Peyer's patch (tissue), 4 donors: ENCODE measurements around the gene BNIP5.

Experiments used
- POLR2A ChIP-seq, 2 donors: fragments of 450-650 bp; IDR thresholded peaks; one replicate each; pipeline ENCODE4 v1.5.1; 2017; ENCODE audit warnings: antibody characterized with exemption in 2 of 2, mild to moderate bottlenecking in 2 of 2, moderate library complexity in 2 of 2
- TF ChIP-seq, protein P1 (sequence below), 6 experiments: fragments of 450-650 bp in 4 of 6; fragments of 200-600 bp in 2 of 6; sonication (generic) in 1 of 6; IDR thresholded peaks; one replicate each; pipeline ENCODE4 v1.5.1; 2017 to 2019; ENCODE audit warnings: antibody characterized with exemption in 6 of 6, mild to moderate bottlenecking in 3 of 6, moderate library complexity in 1 of 6

DNA sequence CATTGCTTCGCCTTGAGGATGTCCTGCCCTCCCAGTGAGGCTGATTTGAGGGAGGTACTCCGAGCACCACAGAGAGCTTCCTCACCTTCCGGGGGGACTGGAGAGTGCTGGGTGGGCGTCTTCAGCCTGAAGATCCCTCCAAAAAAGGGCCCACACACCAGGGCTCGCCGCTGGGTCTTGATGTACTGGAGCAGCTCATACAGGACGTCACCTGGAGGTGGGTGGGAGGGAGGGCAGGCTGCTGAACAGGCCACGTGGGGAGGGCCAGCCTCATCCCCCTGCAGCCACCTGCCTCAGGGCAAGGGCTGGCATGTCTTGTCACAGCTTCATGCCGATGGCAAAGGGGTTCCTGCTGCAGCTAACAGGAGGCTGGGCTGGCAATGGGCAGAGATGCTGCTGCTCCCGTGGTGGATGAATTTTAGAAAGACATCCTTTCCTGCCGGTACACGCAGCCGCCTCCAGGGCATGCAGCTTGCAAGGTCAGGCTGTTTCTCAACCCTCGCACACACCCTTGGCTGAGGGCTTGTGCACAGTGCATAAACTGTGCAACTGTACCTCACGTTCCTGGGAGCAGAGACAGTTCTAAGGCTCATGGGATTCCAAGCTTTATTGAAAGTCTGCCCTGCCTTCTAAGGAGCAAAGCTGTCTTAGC is 36.8 kb upstream of the BNIP5 start:
- TF ChIP-seq, protein P1, sequence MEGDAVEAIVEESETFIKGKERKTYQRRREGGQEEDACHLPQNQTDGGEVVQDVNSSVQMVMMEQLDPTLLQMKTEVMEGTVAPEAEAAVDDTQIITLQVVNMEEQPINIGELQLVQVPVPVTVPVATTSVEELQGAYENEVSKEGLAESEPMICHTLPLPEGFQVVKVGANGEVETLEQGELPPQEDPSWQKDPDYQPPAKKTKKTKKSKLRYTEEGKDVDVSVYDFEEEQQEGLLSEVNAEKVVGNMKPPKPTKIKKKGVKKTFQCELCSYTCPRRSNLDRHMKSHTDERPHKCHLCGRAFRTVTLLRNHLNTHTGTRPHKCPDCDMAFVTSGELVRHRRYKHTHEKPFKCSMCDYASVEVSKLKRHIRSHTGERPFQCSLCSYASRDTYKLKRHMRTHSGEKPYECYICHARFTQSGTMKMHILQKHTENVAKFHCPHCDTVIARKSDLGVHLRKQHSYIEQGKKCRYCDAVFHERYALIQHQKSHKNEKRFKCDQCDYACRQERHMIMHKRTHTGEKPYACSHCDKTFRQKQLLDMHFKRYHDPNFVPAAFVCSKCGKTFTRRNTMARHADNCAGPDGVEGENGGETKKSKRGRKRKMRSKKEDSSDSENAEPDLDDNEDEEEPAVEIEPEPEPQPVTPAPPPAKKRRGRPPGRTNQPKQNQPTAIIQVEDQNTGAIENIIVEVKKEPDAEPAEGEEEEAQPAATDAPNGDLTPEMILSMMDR (IDR thresholded peaks at IDR 0.05): no peak
- no peak for TF ChIP-seq POLR2A (IDR thresholded peaks at IDR 0.05)
